Stimulated activated CD8-positive, alpha-beta memory T cell treated with anti-CD3 and anti-CD28 coated beads, Interleukin-15, amount 100 ng/mL, for 24 hours (primary cell): ENCODE measurements around the gene AQP7.
"Not testable (repeated sequence)": the region's sequence is repeated elsewhere in the genome, so short reads cannot be mapped to it uniquely, and the experiment has no call there.

Experiments used
- DNase-seq: peaks from one replicate; pipeline ENCODE4 v3.0.0-alpha.2; 2020; ENCODE audit warnings: low read depth

AQP7 gene

DNA sequence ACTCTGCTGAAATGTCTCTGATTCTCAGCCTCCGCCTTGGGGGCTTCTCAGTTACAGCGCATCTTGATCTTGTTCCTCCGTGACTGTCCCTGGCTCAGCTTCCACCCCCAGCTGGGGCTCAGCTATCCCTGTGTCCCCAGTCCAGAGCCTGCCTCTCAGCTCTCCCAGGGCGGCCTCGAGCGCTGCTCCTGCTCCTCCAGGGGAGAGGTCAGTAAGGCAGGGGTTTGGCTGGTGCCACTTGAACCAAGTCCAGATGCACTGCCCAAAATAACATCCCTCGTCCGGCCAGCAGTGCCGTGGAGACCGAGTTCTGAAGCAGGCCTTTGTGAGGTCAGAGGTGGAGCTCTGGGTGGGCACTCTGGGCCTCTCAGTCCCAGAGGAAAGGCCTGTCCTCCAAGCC, at the start of gene AQP7:
AQP7 (minus strand) TSS at position 198 of the 400 bp plus-strand sequence. CDS start 1,306 bp downstream, outside the sequence.
- DNase-seq, result not testable (repeated sequence)

DNA sequence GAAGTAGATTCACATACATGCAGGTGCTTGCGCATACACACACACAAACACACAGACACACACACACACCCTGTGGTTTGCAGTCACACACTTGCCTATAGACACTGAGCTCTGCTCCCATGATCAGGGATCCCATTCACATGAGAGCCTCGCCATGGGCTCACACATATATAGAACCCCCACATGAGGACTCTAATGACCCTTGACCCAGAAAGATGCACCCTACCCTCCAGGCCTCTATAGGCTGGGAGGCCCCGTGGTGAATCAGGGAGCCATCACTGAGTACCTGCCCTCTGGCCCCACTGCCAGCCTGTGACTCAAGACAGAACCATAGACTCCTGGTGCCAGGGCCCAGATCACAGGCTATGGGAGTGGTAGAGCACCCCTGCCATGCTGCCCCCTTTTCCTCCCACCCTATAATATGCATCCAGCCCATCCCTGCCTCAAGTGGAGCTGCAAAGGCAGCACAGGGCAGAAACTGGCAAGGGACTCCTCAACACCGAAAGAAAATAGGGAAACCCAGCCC, 48.3 kb upstream of the AQP7 start:
- DNase-seq, result no peak

DNA sequence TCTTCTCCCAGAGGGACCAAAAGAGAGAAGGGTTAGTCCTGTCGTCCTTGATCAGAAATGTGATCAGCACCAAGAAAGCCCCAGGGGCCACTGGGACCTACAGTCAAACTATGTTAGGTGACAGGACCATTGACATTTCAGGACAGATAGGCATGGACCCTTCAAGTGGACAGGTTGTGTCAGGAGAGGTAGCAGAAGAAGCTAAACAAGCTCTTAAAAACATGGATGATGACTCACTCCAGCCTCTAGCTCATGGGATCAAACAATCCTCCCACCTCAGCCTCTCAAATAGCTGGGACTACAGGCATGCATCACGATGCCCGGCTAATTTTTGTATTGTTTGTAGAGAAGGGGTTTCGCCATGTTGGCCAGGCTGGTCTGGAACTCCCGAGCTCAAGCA, 47.3 kb upstream of the AQP7 start:
- DNase-seq, result no peak

DNA sequence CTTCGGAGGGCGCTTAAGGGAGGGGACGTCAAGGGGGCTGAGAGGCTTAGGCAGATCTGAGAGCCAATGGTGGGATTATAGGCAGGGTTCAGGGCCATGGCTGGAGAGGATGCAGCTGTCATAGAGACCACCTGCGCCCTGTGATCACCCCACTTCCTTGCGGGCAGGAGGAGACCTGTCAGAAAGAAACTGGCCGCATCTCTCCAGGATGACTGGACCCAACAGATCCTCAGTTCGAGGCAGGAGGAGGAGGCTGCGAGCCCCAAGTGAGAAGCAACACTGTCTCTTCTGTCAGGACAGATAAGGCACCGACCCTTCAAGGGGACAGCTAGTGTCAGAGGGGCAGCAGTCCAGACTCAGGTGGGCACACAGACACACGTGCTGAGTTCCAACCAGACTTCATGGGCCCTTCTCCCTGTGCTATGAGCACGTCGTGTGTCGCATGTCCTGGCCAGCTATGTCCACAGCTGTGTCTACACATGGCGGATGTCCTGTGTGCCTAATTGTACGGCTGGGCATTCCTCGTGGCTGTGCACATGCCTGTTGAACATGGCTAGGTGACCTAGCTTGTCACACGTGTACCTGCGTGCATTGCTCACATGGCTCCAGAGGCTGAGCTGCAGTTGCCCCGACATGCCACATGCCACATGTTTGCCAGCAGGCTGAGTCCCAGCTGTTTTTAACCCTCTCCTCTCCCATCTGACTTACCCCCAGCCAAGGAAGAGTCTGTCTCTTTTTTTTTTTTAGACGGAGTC, 45.6 kb upstream of the AQP7 start:
- DNase-seq, result no peak

DNA sequence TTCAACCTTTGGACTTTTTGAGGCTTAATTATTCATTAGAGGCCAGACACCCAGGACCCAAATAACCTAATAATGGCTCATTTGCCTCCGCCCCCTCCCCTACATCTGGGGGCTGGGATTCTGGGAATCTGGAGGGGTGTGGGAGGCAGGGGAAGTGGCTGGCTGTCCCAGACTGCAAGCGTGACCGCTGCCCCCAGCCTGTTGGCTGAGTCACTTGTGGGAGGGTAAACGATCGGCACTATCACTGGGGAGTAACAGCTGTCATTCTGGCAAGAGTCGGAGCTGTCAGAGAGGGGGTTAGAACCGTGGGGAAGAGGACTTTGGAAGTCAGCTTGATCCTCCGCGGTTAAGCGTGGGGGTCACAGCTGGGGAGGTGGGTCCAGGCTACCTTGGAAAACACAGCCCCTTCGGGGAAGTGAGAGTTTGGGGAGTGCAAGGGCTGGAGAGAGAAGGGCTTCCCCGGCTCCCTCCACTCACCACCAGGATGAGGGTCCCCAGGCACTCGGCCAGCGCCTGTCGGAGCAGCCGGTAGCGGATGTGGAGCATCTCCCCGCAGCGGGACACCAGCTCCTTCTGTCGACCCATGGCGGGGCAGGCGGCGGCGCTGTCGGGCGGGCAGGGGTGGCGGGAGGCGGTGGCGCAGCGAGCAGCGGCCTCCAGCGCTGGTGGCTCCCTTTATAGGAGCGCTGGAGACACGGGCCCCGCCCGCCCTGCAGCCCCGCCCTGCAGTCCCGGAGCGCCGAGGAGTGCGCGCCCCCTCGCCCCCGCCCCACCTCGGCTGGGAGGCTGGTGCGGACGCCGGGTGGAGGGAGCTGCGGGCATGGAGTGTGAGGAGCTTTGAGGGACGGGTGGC, 44.8 kb upstream of the AQP7 start, which contains the start of gene AQP3:
AQP3 (minus strand) TSS at position 648 of the 853 bp plus-strand sequence; CDS start at position 585, 63 bp downstream.
- peak; percentile 32 for DNase-seq

DNA sequence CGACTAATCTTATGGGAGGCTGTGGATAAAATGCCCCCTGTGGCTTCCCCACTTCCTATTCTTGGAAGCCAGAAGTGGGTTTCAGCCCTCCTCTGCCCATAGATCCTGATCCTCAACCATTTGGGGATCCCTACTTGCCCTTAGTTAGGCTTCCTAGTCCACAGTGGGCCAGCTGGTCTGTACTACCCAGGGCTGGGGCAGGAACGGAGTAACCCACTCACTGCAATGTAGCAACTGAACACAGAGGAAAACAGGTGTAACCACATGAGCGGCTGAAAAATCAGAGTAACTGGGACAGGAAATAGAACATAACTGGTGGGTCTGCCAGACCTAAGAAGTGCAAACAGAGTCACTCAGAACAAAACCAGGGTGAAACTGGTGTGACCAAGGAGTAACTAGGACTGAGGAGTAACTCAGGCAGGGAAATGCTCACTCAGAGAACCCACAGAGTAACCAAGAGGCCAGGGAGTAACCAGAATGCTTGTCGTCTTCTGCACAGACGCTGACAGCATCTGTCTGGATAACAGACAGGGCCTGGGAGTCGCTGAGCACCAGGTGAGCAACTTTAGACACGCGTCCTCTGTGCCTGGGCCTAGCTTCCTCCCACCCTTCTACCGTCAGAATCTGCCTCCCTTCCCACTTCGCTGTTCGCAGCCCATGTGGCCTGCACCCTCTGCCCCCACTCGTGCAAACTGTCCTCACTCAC, 44.0 kb upstream of the AQP7 start:
- no peak for DNase-seq

DNA sequence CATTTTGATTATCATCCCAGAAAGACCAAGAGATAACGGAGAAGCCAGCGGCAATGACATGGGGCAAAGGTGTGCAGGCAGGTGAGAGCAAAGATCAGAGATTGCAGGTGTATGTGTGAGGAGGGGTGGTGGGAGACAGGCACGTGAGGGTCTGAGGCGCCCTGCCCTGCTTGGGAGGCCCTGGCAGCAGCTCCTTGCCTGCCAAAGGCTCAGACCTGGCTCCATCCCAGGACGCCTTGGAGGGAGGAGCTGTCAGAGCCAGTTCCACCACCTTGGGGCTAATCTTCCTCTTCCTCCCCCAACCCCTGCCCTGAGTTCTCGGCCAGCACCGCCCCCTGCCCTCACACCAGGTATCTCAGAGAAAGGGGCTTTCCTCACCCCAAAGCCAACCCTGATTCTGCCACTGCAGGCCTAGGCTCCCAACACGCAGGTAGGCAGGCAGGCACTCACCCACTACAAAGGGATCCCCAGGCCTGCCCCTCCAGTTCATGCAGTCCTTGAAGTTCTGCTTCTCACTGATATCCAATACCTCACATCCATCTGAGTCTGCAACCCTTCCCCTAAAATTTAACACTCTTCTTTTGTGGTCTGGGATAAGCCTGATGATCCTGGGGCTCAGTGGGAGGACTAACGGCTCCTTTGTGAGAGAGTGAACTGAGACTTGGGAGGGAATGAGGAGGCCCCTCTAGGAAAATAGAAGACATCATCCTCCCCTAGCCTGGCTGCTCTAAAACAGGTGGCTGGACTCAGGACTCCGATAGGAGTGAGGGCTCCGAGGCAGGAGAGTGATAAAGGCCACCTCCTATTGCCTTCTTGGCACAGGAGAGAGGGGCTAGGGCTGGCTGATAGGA, 43.2 kb upstream of the AQP7 start:
- DNase-seq, result no peak

DNA sequence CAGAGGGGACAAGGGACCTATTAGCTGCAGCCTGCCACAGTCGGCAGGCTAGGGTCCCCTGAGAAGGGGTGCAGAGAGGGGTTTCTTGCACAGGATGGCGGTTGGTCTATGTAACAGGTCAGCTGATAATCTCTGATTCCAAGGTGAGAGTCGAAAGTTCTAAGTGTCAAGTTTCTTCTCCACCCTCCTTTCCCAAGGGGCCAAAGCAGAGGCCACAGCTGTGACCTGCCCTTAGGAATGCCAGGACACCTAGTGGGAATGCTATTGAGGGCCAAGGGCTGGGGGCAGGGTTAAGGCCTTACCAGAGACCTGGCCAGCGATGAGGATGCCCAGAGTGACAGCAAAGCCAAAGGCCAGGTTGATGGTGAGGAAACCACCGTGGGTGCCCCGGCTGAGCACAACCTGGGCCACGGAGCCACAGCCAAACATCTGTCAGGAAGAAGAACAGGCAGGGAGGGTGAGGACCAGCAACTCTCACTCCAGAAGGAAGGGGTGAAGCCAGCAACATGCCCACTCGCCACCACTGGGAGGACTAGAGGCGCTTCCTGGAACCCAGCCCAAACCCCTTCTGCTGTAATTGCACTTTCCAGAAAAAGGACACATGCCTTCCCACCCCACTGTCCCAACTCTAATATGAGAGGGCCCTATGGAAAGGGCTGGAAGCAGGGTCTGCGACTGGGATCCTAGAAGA, 41.2 kb upstream of the AQP7 start:
- DNase-seq, result no peak

DNA sequence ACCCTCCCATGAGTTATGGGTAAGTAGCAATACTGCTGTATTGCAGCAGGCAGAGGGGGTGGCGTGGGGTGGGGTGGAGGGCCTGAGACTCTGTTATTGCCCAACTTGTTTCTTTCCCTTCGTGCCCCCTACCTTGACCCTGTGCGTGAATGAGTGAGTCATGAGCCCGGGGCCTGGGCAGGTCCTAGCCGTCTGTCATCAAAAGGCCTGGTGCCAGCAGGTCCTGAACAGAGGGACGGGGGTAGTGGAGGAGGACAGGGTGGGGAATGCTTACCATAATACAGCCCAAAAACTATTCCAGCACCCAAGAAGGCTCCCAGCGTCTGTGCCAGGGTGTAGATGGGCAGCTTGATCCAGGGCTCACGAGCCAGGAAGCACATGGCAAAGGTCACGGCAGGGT, 40.7 kb upstream of the AQP7 start:
- DNase-seq, result no peak

DNA sequence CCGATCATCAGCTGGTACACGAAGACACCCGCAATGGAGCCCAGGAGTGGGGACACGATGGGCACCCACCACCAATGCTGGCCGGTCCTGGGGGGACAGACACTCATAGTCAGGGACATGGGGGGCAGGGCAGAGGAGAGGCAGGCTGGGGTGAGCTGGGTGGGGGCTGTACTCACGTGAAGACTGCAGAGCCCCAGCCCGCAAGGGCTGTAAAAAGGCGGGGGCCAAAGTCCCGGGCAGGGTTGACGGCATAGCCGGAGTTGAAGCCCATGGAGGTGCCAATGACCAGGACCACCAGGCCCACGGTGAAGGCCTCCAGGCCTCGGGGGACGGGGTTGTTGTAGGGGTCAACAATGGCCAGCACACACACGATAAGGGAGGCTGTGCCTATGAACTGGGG, 39.8 kb upstream of the AQP7 start:
- no peak for DNase-seq

DNA sequence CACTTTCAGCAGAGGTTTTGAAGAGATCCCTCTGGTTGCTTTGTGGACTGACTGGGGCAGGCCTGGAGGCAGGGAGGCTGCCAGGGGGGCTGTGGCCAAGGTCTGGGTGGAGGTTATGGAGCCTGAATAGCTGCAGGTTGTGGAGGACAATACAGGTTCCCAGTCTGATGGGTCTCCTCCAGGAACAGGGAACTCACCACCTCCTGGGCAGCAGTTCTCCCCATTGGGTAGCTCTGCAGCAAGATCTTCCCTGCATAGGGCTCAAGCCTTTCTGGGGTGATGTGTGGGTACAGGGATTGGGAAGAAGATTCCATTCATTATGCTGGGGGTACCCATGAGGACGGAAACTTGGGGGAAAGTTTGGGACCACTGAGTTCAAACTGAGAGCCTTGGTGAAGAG, 38.2 kb upstream of the AQP7 start:
- no peak for DNase-seq

DNA sequence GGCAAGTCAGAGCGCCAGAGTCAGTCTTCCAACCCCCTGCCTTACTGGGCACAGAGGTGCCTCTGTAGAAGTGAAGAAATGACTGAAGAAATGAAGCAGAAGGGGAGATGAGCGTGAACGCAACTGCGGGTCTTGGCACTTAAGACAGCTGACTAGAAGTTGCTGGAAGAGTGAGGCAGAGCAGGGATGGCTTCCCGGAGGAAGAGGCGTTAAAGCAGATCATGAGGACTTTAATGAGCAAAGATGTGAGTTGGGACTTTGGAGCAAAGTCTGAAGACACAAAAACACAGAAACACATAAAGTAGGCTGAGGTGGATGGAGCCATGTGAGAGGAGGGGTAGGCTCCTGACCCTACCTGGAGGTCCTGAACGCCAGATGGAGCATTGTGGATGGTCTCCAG, 37.8 kb upstream of the AQP7 start:
- no peak for DNase-seq

DNA sequence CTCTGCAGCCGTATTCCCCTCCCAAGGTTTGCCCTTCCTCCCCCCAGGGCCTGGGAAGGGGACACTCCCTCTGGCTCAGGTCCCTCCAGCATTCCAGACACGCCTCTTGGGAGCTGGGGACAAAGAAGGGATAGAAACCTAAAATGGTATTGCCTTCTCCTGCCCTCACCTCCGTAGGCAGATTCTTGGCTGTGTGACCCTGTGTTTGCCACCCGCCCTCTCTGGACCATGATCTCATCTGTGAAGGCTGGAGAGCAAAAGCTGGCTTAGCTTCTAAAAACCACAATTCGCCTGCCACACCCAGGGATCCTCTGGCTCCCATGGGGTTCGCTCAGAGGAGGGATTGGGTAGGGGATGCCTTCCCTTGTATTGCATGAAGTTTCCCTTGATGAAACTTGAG, 37.4 kb upstream of the AQP7 start:
- DNase-seq, result no peak

DNA sequence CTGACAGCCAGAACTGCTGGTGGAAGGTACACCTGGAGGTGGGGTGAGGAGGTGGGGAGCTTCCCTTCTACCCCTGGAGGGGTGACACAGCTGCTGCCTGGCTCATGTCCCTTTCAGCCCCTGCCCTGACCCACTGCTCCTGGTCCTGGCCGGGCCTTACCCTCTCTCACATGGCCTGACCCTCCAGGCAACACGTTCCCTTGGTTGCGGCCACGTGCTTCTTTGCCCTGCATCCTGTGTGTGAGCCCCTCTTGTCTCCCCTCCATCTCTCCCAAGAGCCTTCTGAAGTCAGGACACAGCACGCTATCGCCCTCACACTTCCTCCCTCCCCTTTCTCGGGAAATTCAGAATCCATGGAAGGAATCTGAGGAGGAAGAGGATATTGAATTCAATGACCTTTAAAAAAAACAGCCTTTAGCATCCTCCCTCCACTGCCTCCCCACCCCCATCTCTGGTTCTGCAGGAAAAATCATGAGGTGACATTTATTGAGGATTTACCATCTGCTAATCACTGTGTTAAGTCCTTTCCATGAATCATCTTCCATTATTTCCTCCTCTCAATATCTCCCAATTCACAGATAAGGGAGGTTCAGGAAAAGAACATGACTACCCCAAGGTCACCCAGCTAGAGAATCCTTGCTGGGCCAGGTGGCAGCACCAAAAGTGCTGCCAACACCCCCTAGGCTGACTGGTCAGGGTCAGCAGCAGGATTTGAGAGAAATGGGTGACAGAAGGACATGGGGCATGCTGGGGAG, 36.7 kb upstream of the AQP7 start:
- DNase-seq, result no peak

DNA sequence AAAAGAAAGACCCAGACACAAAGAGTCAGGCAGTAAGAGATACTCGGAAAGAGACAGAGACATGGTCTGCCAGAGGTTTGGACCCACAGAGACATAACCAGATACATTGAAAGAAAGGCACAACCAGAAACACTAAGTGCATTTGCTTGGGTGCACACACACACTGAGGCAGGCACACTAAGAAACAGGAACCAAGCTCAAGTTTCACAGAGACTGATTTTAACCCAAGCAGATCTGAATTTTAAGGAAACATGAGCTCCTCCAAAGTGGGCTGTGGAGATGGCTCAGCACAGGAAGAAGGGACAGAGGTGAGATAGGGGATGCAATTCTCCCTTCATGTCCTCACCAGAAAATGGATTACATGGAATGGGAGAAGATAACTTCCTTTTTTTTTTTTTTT, 35.5 kb upstream of the AQP7 start:
- no peak for DNase-seq

DNA sequence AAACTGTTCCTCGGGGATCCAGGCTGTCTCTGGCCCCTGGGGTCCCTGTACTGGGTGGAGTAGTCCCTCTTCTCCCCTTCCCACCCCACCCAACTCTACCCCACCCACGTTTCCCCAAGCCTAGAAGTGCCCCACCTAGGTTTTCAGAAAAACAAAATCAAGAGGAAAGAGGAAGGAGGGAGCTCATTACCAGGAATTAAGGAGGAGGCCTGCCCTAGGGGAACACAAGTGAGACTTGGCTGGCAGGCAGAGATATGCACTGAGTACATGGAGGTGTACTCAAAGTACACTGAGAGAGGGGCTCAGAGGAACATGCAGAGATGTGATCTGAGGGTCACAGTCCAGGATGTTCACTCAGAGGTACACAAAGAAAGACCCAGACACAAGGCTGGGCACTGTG, 34.8 kb upstream of the AQP7 start:
- no peak for DNase-seq

DNA sequence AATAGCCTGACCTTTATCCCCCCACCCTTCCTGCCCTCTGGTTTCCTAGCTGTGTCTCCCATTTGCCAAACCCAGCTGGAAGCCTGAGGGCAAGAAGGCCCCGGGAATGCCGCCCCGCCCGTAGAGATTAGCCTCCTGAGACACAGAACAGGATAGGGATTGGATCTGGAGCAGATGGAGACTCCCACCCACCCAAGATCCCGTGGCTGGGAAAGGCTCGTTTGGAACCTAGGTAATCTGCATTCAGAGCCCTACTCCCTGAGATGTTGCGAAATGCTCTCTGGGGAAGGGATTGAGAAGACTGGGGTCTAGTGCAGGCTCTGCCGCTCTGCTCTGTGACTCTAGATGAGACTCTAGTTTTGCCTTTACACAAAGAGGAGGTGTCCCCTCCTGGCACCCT, 34.1 kb upstream of the AQP7 start:
- no peak for DNase-seq

DNA sequence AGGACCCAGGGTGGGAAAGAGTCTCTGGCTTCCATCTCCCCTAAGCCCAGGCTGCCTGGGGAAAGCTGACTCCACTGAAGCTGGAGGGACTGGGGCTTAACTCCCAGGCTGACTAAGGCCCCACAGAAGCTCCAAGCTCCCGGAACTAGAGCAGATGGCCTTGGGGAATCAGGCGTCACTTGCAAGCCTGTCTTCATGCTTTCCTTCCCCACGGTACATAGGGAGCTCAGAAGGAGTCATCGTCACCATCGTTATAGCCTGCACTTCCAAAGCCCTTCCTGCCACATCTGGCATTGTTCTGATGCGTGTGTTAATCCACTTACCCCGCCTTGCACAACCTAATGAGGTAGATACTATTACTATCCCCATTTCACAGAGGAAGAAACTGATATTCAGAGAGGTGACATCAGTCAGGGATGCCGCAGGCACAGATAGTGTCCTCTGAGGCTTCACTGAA, 33.5 kb upstream of the AQP7 start:
- no peak for DNase-seq

DNA sequence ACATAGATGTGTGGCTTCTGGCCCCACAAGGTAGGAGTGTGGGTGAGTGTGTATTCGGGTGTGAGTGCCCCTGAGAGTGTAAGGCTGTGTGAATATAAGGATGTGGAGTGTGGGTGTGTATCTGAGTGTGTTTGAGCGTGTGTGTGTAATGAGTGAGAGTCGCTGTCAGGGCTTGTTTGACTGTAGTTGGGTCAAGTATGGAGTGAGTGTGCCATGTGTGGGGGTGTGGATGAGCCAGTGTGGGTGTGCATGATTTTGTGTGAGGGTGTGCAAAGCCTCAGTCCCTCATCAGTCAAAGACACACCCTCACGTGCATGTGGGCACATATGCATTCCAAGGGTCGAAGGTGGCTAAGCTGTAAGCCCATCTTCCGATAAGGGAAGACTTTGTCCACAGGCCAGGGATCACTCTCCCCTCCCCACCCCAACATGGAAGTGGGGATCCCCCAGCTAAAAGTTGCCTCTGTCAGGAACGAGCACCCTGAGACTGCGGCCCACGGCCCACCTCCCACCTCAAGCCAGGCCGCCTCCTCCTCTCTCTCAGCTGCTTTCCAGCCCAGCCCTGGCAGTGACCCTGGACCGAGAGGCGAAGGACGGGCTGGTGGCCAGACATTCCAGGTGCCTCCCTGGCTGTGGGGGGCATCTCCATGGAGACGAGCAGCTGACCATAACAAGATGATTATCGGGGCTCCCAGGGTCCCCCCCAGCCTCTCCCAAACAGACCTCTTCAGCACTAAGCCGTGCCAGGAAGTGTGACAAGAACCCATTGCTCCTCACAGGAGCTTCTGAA, 32.1 kb upstream of the AQP7 start:
- no peak for DNase-seq
